NCI-H2081 treated with DMSO at 0.1 percent for 48 hours (cell line): ENCODE data around the gene CAPZB.

ENCODE experiments used
- DNase-seq: peaks from one replicate; lab custom pipeline; 2025; lab: John Stamatoyannopoulos, UW

Gene CAPZB

GRCh38 chr1:19367584-19368041 is 117.7 kb downstream of the CAPZB start:
- no peak for DNase-seq

DNA sequence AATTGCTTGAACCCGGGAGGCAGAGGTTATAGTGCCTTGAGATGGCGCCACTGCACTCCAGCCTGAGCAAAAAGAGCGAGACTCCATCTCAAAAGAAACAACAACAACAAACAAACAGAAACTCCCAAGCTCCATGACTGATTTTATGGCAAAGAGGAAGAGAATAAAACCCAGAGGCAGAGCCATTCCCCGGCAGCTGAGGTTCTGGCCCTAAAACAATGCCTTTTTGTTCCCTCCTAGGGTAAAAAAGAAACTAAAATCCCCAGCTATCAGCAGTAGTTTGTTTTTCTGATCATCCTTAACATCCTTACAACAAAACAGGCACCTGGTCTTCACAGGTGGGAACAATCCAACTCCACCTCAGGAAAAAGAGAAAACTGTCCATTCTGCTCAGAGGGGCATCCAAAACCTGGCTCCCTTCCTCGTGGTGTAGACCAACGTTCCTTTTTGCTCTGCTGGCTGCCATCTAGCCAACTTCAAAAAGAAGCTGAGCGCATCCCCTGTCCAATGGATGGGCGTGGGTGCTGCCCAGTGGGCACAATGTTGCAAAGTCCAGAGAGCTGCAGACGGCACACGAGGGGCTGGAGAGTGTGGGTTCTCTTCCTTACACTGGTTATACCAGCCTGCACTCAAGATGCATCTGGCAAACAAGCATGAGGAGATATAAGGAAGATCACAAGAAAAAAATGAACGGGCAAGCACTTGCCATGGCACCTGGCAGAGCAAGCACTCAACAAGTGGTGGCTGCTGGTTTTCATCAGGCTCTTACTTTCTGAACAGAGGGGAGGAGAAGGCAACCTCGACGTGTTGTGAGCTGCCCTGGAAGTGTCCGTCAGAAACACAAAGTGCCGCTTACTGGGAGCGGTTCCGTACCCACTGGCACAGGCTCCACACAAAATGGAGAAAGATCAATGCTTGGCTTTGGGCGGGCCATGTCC is 118.5 kb downstream of the CAPZB start:
- no peak for DNase-seq

- DNase-seq: no peak
Observed at GRCh38 chr1:19365721-19366120, 119.6 kb downstream of the CAPZB start.

DNA sequence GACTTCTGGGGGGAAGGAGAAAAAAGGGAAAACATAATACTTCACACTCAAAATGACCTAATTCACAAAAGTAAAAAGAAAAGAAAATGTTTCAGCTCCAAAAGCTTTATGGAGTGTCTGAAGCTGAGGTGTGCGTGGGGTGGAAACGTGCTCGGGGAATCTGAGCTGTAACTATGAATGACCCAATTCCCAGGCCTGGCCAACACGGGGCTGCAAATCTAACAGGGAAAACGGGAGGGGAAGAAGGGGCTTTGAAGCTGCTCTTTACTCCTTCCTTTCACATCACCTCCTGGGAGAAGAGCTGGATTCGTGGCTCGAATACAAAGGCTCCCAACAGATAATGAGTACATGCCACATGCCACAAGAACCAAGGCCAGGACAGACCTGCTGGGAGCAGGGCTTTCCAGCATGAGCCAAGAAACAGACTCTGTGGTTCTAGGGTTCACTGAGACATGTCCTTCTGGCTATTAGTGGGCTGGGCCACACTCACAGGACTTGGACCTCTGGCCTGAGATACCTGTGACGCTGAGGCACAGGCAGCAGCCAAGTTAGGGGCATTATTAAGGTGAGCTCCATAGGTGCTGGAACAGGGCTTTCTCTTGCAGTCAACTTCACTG is 121.7 kb downstream of the CAPZB start:
- no peak for DNase-seq

- DNase-seq: no peak
Observed at GRCh38 chr1:19361611-19362147, 123.7 kb downstream of the CAPZB start.

DNA sequence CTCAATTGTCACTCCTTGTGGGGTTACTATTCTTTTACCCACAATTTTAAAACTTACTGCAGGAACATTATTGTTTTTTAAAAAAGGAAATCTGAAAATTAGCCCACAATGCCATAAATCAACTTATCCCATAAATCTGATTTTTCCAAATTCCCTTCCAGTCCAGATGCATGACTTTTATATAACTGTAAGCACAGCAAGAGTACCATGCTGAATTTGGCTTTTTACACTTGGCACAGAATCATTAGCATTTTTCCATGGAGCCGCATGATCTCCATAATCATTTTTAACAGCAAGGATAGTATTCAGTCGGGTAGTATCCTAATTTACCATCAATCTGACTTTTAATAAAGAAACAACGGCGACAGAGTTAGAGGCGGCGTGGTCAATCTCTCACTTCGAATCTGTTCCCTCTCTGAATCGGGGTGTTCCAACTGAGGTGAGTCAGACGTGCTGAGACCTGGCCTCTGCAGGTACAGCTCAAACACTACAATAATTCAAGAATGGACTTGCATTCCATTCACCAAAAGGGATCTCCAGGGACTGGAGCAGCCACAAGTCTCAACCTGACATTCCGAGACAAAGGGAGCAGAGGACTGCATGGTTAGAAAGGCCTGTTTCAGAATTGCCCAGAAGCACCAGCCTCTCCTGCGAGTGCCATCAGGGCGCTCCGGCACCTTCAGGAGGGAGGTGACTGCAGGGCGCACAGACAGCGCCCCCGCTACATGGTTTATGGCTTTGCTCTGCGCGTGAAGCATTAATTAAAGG is 124.3 kb downstream of the CAPZB start:
- DNase-seq: no peak

DNA sequence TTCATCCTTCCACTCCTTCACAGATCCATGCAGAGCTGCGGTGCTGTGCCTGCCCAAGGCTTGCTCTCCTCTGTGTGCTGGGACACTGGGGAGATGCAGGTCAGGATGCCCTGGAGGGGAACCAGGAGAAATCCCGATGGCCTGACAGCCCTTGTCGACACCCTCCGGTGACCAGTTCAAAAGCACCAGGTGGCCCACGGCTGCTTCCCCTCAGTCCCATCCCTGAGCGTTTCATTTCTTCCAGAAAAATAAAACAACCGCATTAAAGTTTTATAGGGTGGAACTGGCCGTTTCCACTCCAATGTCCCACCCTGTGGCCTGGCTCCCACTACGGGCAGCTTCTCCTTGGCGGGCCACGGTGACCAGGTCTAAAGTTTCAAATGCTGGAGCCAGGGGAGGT is 124.9 kb downstream of the CAPZB start:
- no peak for DNase-seq

GRCh38 chr1:19360016-19360415 is 125.3 kb downstream of the CAPZB start:
- no peak for DNase-seq

- no peak for DNase-seq
Observed at GRCh38 chr1:19359357-19359756, 126.0 kb downstream of the CAPZB start.

DNA sequence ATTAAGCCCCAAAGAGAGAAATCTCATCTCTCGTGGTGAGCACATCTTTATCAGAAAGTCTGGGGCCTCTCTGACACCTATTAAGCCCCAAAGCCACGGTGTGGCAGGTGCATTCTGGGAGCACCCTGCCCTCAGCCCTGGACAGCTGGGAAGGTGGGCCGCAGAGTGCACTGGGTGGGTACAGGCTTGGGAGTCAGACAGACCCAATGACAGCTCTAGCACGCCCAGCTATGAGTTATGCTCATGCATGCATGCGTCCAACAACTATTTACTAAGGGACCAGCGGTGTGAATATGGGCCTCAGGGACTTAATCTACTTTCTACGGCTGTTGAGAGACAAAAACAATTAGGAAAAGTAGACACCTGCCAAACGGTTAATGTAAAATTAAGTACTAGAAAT is 126.6 kb downstream of the CAPZB start:
- no peak for DNase-seq

GRCh38 chr1:19357299-19357986 is 127.9 kb downstream of the CAPZB start:
- no peak for DNase-seq

DNA sequence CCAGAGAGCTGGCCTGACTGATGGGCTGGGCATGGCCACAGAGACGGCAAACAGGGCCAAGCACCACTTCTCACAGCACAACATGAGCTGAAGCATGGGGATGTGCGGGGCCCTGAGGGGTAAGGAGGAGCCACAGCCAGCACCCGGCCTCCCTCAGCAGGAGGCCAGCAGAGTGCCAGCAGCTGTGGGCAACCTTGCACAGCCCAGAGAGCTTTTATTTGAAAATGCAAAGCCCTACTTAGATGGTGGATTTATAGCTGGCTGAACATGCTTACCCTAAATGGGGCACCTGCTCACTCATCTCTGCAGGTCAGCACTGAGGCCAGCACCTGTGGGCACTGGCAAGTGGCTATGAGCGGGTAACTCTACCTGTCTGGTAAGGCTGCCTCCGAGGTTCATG is 129.1 kb downstream of the CAPZB start:
- DNase-seq: no peak

DNA sequence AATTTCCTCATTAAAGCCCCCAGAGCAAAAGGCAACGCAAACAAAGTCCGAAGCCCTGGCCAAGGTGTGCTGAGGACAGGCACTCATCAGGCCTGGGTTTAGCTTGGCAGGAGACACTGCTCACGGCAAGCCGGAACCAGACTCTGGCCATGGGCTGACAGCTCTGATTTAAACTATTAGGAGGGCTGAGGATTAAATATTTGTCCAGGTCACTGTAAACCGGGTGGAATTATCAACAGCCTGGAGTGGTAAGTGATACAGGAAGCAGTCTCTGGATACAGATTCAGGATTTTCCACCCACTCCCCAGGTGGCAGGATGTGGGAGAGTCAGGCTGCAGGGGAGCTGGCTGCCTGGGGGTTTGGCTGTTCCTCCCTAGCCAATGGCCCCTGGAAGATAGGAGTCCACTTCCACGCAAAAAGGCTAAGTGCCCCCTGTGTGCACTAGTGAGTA is 130.8 kb downstream of the CAPZB start:
- peak; percentile 93 for DNase-seq

- no peak for DNase-seq
Observed at GRCh38 chr1:19353596-19353995, 131.7 kb downstream of the CAPZB start.

- DNase-seq: no peak
Observed at GRCh38 chr1:19352839-19353238, 132.5 kb downstream of the CAPZB start.

- no peak for DNase-seq
Observed at GRCh38 chr1:19351873-19352272, 133.5 kb downstream of the CAPZB start.

DNA sequence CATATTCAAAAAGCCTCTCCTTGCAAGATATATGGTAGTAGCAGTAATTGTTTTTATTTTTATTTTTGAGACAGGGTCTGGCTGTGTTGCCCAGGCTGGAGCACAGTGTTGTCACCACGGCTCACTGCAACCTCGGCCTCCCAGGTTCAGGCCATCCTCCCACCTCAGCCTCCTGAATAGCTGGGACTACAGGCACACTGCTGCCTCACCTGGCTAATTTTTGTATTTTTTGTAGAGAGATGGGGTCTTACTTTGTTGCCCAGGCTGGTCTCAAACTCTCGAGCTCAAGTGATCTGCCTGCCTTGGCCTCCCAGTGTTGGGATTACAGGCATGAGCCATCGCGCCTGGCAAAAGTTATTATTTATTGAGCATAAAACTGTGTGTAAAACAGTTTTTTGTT is 134.8 kb downstream of the CAPZB start:
- DNase-seq: no peak

DNA sequence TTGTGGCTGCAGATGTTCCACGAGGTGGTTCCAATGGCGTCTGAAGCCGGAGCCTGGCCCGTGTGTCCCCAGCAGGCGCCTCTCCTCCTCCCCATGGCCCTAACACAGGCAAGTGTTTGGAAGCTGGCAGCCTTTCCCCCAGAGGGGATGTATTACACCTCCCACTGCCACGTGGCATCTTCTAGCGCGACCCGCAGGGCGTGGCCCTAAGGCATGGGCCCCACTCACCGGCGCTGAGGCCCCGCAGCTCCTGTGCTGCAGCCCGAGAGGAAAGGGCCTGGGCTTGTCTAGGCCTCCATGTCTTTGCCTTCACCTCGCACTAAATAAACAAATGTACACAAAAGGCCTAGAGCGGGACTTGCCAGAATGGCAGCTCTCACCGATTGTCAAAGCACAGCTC is 135.3 kb downstream of the CAPZB start:
- DNase-seq: no peak

DNA sequence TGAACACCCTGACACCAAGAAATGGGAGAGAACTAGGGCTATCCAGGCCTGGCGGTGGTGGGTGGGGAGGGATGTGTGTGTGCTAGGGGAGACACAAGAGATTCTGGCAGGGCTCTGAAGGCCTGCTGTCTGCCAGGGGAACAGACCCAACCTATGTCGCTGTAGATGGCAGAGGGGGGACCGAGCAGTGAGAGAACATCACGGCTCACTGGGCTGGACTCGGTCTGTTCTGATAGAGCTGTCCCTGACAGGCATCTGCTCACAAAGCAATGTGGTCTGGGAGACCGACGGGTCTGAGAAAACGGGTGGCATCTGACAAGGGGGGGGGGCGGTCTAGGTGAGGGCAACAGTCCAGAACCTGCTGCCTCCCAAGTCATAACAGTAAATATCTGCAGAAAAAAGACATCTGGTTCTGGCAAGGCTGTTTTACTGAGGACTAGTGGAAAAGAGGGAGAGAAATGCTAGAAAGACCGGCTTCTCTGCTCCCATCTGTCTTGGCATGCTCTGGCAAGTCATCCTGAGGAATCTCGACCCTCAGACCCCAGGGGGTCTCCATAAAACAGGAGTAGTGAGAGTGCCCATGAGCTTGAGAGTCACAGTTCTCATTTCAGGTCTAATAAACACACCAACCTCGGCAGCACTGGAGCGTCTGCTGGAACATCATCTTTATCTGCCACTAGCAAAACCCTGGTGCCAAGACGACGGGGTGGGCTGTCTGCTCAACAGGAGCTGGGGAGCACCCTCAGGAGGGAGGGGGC is 136.7 kb downstream of the CAPZB start:
- no peak for DNase-seq

- DNase-seq: no peak
Observed at GRCh38 chr1:19347533-19348172, 137.7 kb downstream of the CAPZB start.
